ENCODE results near the gene ZNF791.

DNA sequence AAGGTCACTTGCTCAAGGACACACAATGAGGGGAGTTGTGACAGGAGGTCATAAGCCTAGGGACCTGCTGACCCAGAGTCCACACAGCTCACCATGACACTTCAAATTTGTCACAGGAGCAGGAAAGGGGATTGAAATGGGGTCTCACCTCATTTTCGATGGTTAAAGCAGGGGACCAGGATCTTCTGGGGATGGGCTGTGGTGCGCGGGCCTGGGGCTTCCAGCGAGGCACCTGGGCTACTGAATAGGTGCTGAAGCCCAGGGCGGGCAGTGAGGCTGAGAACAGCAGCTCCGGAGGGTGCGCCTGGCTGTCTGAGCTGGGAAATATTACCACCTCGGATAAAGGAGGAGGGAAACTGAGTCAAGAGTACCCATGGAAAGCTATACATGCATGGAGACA, 44.8 kb downstream of the ZNF791 start:
- no peak for TF ChIP-seq CTCF (conservative IDR thresholded peaks at IDR 0.05; ENCODE audit: low read length)
- no peak for TF ChIP-seq EZH2phosphoT487 (IDR thresholded peaks at IDR 0.05; ENCODE audit: borderline replicate concordance, low read depth, low read length)
